GM18499 (cell line): ENCODE data around the gene DYNLL1.
"Not testable (repeated sequence)": the region's sequence is repeated elsewhere in the genome, so short reads cannot be mapped to it uniquely, and the experiment has no call there.

ENCODE experiments used
- ATAC-seq: cut with Tn5 transposase; IDR thresholded peaks from one replicate; pipeline ENCODE4 v1.9.1; 2021; ENCODE audit warnings: moderate number of reproducible peaks; ENCODE audit not compliant: insufficient read depth, unreplicated experiment

The DYNLL1 gene

GRCh38 chr12:120504587-120504986 lies 8.7 kb downstream of the DYNLL1 start:
- no peak for ATAC-seq

GRCh38 chr12:120508537-120508936 lies 12.6 kb downstream of the DYNLL1 start:
- ATAC-seq, result no peak

- ATAC-seq, result no peak
Measured at GRCh38 chr12:120514002-120514401, 18.1 kb downstream of the DYNLL1 start.

- ATAC-seq, result no peak
Measured at GRCh38 chr12:120515496-120515895, 19.6 kb downstream of the DYNLL1 start.

- not testable (repeated sequence) for ATAC-seq
Measured at GRCh38 chr12:120519324-120519723, 23.4 kb downstream of the DYNLL1 start.

- no peak for ATAC-seq
Measured at GRCh38 chr12:120522568-120522967, 26.7 kb downstream of the DYNLL1 start.

- no peak for ATAC-seq
Measured at GRCh38 chr12:120528861-120529525, 33.1 kb downstream of the DYNLL1 start, which contains the start of gene COQ5. TSS of gene COQ5 (minus strand) at chr12:120529158. CDS start at chr12:120529141, 17 bp downstream.

GRCh38 chr12:120529641-120530417 lies 33.9 kb downstream of the DYNLL1 start:
- ATAC-seq, result no peak

GRCh38 chr12:120530418-120530761 lies 34.5 kb downstream of the DYNLL1 start:
- ATAC-seq, result not testable (repeated sequence)

- no peak for ATAC-seq
Measured at GRCh38 chr12:120532701-120533238, 36.9 kb downstream of the DYNLL1 start.

- no peak for ATAC-seq
Measured at GRCh38 chr12:120534203-120534702, 38.3 kb downstream of the DYNLL1 start, which contains the start of gene RNF10. TSS of gene RNF10 (plus strand) at chr12:120534356. CDS start at chr12:120534812, 456 bp downstream.

- ATAC-seq, result no peak
Measured at GRCh38 chr12:120534703-120535655, 39.1 kb downstream of the DYNLL1 start.

- ATAC-seq, result no peak
Measured at GRCh38 chr12:120536064-120536791, 40.3 kb downstream of the DYNLL1 start.

- no peak for ATAC-seq
Measured at GRCh38 chr12:120537856-120538220, 41.9 kb downstream of the DYNLL1 start.

GRCh38 chr12:120538281-120539156 lies 42.6 kb downstream of the DYNLL1 start:
- no peak for ATAC-seq

GRCh38 chr12:120539303-120539702 lies 43.4 kb downstream of the DYNLL1 start:
- no peak for ATAC-seq

GRCh38 chr12:120540445-120540844 lies 44.5 kb downstream of the DYNLL1 start:
- ATAC-seq, result no peak

GRCh38 chr12:120542166-120542565 lies 46.3 kb downstream of the DYNLL1 start:
- no peak for ATAC-seq

GRCh38 chr12:120544691-120545090 lies 48.8 kb downstream of the DYNLL1 start:
- no peak for ATAC-seq
